Liver (tissue), 3 donors: Measurements from ENCODE around the gene TOM1L2.

Source experiments
- CTCF ChIP-seq: fragments of 150-350 bp; IDR thresholded peaks from 2 replicates; pipeline ENCODE4 v1.5.1; 2017; ENCODE audit warnings: improper control_type of control experiment, low read depth, low read length; ENCODE audit not compliant: missing input control
- MAX ChIP-seq: IDR thresholded peaks from 2 replicates; pipeline ENCODE4 v1.6.1; 2016; ENCODE audit warnings: antibody characterized with exemption
- RAD21 ChIP-seq, 2 donors: IDR thresholded peaks; 2 replicates each; pipeline ENCODE4 v1.6.1; 2016; ENCODE audit warnings: antibody characterized with exemption in 2 of 2, mild to moderate bottlenecking in 2 of 2
- donor health status: healthy.
- donor health status: healthy.

- TF ChIP-seq RAD21 (IDR thresholded peaks at IDR 0.05): no peak
- no peak for TF ChIP-seq MAX
- TF ChIP-seq CTCF: no peak
Measured at GRCh38 chr17:17987187-17987896, 15.1 kb upstream of the TOM1L2 start.
